Activated naive CD8-positive, alpha-beta T cell treated with anti-CD3 and anti-CD28 coated beads for 36 hours (primary cell): ENCODE measurements around the gene PLCH1. TPM values are rescaled to one million over a fixed set of nuclear protein-coding genes. Genes with fewer than 3 reads are reported as not detected.
"Not testable (repeated sequence)": the region's sequence is repeated elsewhere in the genome, so short reads cannot be mapped to it uniquely, and the experiment has no call there.

Experiments used
- DNase-seq: peaks from one replicate; pipeline ENCODE4 v3.0.0; 2021
- H3K27ac Mint-ChIP-seq: one replicate; pipeline ENCODE4 v1.8.0; 2022; ENCODE audit warnings: mild to moderate bottlenecking, moderate library complexity, mixed read lengths
- H3K27me3 Mint-ChIP-seq: one replicate; pipeline ENCODE4 v1.8.0; 2022; ENCODE audit warnings: mild to moderate bottlenecking, mixed read lengths
- H3K36me3 Mint-ChIP-seq: one replicate; pipeline ENCODE4 v1.8.0; 2021; ENCODE audit warnings: mild to moderate bottlenecking, mixed read lengths
- H3K4me1 Mint-ChIP-seq: one replicate; pipeline ENCODE4 v1.8.0; 2021; ENCODE audit warnings: mixed read lengths
- H3K4me3 Mint-ChIP-seq: one replicate; pipeline ENCODE4 v1.8.0; 2022; ENCODE audit warnings: mild to moderate bottlenecking, moderate library complexity, mixed read lengths
- H3K9me3 Mint-ChIP-seq: one replicate; pipeline ENCODE4 v1.8.0; 2022; ENCODE audit warnings: mixed read lengths
- total RNA-seq, 2 experiments: library from RNA; stranded (reverse); gene quantifications; one replicate each; pipeline ENCODE4 v1.2.3, GENCODE V29; 2021

Gene PLCH1
- total RNA-seq, 2 experiments from 2014 or later = 1.2 to 1.3 TPM

GRCh38 chr3:155420406-155420805, 324.5 kb downstream of the PLCH1 start:
- no peak for DNase-seq
- no peaks in the 10 kb centered on the region for H3K36me3 Mint-ChIP-seq
- no peaks in the 10 kb centered on the region for H3K27me3 Mint-ChIP-seq
- no peak overlapping the region for H3K27ac Mint-ChIP-seq
- H3K9me3 Mint-ChIP-seq = peaks cover 1% of the 10 kb centered on the region
- no peak overlapping the region for H3K4me3 Mint-ChIP-seq
- H3K4me1 Mint-ChIP-seq = no peaks in the 10 kb centered on the region

DNA sequence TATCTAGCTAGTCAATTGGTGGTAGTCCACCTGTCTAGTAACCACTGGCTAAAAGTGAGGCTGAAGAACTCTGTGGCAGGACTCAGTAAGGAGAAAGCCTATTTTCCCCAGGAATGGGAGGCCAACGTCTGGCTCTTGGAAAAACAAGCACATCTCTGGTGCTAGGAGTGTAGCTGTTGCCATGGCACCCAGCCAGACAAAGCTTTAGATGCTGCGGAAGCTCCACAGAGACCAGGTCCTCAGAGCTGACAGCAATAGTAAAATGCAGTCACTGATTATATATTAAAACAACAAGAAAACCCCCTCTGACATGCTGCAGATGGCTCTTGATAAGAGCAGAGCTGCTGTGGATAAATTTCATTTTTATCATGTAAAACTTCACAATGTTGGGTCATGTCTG, 326.5 kb downstream of the PLCH1 start:
- Mint-ChIP-seq H3K27me3 (no peaks in the 10 kb centered on the region), H3K4me3 (no peak overlapping the region), H3K27ac (no peak overlapping the region), H3K9me3 (peaks cover 1% of the 10 kb centered on the region), H3K4me1 (no peaks in the 10 kb centered on the region), H3K36me3 (no peaks in the 10 kb centered on the region)
- DNase-seq = no peak

GRCh38 chr3:155417119-155417517, 327.8 kb downstream of the PLCH1 start:
- Mint-ChIP-seq H3K9me3 (no peaks in the 10 kb centered on the region), H3K27ac (no peak overlapping the region), H3K27me3 (no peaks in the 10 kb centered on the region), H3K36me3 (no peaks in the 10 kb centered on the region), H3K4me1 (no peaks in the 10 kb centered on the region), H3K4me3 (no peak overlapping the region)
- DNase-seq = no peak

- DNase-seq = no peak
- Mint-ChIP-seq H3K9me3 (no peaks in the 10 kb centered on the region), H3K36me3 (no peaks in the 10 kb centered on the region), H3K4me3 (no peak overlapping the region), H3K4me1 (no peaks in the 10 kb centered on the region), H3K27ac (no peak overlapping the region), H3K27me3 (no peaks in the 10 kb centered on the region)
Observed at GRCh38 chr3:155416500-155417118, 328.3 kb downstream of the PLCH1 start.

GRCh38 chr3:155412904-155413303, 332.0 kb downstream of the PLCH1 start:
- Mint-ChIP-seq H3K4me3 (no peak overlapping the region), H3K4me1 (no peaks in the 10 kb centered on the region), H3K27me3 (no peaks in the 10 kb centered on the region), H3K27ac (no peak overlapping the region), H3K9me3 (no peaks in the 10 kb centered on the region), H3K36me3 (no peaks in the 10 kb centered on the region)
- DNase-seq = no peak

DNA sequence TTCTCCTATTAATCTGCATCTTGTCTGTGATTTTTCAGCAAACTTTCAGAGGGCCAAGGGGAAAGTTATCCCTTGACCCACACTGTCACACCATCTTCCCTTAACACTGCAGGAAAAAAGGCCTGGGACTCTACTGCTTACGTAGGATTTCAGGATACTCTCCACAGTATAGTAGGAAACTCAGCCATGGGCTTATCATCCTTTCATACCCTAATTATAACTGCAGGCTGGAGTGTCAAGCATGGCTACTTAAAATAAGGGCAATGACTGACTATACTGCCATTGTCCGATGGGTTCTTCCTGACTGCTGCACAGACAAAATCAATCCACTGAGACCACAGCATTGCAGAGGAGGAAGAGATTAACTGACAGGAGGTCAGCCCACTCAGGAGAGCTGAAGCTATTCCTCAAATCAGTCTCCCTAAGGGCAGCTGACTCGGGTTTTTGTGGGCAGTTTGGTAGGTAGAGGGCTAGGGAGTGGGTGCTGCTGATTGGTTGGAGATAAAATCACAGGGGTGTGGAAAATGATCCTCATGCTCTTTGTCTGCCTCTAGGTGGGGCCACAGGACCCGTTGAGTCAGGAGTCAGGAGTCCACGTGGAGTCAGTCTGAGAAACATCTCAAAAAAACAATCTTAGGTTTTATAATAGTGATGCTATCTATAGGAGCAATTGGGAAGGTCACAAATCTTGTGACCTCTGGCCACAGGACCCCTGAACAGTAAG, 333.2 kb downstream of the PLCH1 start:
- H3K27me3 Mint-ChIP-seq = no peaks in the 10 kb centered on the region
- DNase-seq = peak; percentile 8
- no peaks in the 10 kb centered on the region for H3K36me3 Mint-ChIP-seq
- H3K9me3 Mint-ChIP-seq = no peaks in the 10 kb centered on the region
- no peak overlapping the region for H3K27ac Mint-ChIP-seq
- no peak overlapping the region for H3K4me3 Mint-ChIP-seq
- no peaks in the 10 kb centered on the region for H3K4me1 Mint-ChIP-seq

- no peaks in the 10 kb centered on the region for H3K36me3 Mint-ChIP-seq
- no peaks in the 10 kb centered on the region for H3K9me3 Mint-ChIP-seq
- no peaks in the 10 kb centered on the region for H3K4me1 Mint-ChIP-seq
- no peak overlapping the region for H3K27ac Mint-ChIP-seq
- DNase-seq = no peak
- no peak overlapping the region for H3K4me3 Mint-ChIP-seq
- H3K27me3 Mint-ChIP-seq = no peaks in the 10 kb centered on the region
Observed at GRCh38 chr3:155409336-155409735, 335.5 kb downstream of the PLCH1 start.

DNA sequence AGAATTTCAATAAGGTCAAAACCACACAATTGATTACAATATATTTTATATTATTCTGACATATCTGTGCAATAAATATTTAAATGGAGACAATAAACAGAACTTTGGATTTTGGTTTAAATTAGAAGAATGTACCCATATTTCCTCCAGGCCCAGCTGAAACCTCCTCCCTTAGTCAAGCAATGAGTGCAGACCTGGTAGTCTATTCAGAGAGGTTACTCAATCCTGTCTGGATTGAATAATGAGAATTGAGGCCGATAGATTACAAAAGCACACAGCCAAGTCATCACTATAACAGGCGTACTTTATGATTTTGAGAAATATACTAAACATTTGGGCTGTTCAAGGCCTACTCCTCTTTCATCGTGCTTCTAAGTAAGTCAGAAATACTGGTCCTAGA, 336.9 kb downstream of the PLCH1 start:
- no peak for DNase-seq
- Mint-ChIP-seq H3K9me3 (no peaks in the 10 kb centered on the region), H3K36me3 (no peaks in the 10 kb centered on the region), H3K27ac (no peak overlapping the region), H3K4me1 (no peaks in the 10 kb centered on the region), H3K27me3 (no peaks in the 10 kb centered on the region), H3K4me3 (no peak overlapping the region)

DNA sequence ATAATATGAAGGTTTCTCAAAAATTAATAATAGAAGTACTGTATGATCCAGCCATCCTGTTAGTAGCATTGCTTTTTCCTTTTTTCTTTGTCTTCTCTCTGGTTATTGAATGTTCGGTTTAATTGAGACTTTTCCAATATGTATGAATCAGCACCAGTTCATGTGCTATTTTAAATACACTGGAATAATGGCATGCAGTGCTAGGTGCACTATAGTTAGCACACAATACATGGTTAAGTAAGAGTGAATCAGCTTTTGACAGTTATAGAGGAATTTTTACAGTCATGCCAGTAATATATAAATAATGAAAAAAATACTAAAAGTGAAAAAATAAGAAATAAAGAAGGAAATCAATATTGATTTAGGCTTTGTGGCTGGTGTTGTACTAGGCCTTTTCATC, 337.5 kb downstream of the PLCH1 start:
- no peak for DNase-seq
- H3K9me3 Mint-ChIP-seq = no peaks in the 10 kb centered on the region
- no peaks in the 10 kb centered on the region for H3K36me3 Mint-ChIP-seq
- no peaks in the 10 kb centered on the region for H3K27me3 Mint-ChIP-seq
- no peak overlapping the region for H3K4me3 Mint-ChIP-seq
- no peak overlapping the region for H3K27ac Mint-ChIP-seq
- H3K4me1 Mint-ChIP-seq = no peaks in the 10 kb centered on the region

DNA sequence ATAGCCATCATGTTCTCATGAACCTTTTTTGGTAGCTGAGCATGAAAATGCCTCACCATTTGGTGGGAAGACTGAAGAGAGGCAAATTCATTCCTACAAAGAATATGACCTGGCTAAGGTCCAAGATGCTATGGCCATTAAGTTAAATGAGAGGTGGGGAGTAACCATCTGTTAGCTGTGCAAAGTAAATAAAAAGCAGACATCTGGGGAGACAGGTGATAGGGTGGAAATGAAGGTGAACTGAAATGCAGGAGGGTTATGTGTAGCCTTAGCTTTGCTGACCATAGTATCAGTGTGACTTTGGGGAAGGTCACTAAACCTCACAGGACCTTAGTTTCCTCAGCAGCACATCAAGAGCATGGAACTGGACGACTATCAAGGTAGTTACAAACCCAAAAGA, 340.4 kb downstream of the PLCH1 start:
- no peaks in the 10 kb centered on the region for H3K36me3 Mint-ChIP-seq
- no peaks in the 10 kb centered on the region for H3K4me1 Mint-ChIP-seq
- DNase-seq = no peak
- no peak overlapping the region for H3K27ac Mint-ChIP-seq
- H3K9me3 Mint-ChIP-seq = no peaks in the 10 kb centered on the region
- H3K4me3 Mint-ChIP-seq = no peak overlapping the region
- no peaks in the 10 kb centered on the region for H3K27me3 Mint-ChIP-seq

DNA sequence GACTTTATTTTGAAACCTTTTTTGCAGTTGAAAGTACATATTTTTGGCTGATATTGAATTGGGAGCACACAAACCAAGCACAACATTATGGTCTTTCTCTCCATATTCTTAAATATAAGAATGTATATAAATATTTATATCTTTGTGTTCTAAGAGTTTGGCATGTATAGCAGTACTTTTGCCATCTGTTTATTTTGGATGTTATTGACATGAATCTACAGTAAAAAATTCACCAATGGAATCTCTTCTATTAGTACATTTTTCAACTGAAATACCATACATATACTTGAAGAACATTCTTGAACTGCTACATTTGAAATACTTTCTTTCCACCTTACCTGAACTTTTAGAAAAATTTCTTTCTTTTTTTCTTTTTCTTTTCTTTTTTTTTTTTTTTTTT, 342.2 kb downstream of the PLCH1 start:
- Mint-ChIP-seq H3K36me3 (no peaks in the 10 kb centered on the region), H3K27me3 (no peaks in the 10 kb centered on the region), H3K4me3 (no peak overlapping the region), H3K9me3 (no peaks in the 10 kb centered on the region), H3K4me1 (no peaks in the 10 kb centered on the region), H3K27ac (no peak overlapping the region)
- no peak for DNase-seq

DNA sequence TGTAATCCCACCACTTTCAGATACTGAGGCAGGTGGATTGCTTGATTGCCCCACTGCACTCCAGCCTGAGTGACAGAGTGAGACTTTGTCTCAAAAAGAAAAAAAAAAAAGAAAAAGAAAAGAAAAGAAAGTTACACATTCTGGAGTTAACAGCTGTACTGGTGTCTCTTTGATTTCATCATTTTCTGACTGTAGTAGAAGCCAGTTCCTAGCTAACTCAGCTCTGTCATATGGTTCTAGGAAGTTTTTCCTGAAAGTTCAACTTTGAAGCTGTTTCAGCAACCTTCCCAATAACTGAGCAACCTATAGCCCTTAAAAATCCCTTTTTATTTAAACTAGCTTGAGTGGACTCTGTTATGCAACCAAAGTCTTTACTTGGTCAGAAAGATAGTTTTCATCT, 346.8 kb downstream of the PLCH1 start:
- Mint-ChIP-seq H3K4me3 (no peak overlapping the region), H3K27ac (no peak overlapping the region), H3K9me3 (peaks cover 4% of the 10 kb centered on the region), H3K27me3 (peaks cover 3% of the 10 kb centered on the region), H3K36me3 (no peaks in the 10 kb centered on the region), H3K4me1 (no peaks in the 10 kb centered on the region)
- no peak for DNase-seq

- not testable (repeated sequence) for H3K9me3 Mint-ChIP-seq, H3K4me1 Mint-ChIP-seq, H3K36me3 Mint-ChIP-seq, DNase-seq, H3K27ac Mint-ChIP-seq, H3K27me3 Mint-ChIP-seq, H3K4me3 Mint-ChIP-seq
Observed at GRCh38 chr3:155394896-155395295, 350.0 kb downstream of the PLCH1 start.

DNA sequence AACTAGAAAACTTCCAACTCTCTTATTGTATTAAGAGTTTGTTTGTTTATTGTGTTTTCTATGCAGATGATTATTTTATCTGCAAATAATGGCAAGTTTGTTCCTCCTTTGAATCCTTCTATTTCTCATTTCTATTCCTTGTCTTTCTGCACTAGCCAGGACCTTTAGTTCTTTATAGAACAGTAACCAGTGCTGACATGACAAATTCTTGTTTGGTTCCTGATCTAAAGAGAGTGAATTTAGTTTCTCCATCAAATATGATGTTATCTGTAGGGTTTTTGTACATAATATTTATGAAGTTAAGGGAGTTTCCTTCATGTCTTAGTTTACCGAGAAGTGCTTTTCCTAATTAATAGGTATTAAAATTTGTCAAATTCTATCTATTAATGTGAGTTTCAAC, 350.6 kb downstream of the PLCH1 start:
- Mint-ChIP-seq H3K9me3 (peaks cover 4% of the 10 kb centered on the region), H3K36me3 (no peaks in the 10 kb centered on the region), H3K27me3 (peaks cover 3% of the 10 kb centered on the region), H3K27ac (no peak overlapping the region), H3K4me1 (no peaks in the 10 kb centered on the region), H3K4me3 (no peak overlapping the region)
- no peak for DNase-seq

- Mint-ChIP-seq H3K9me3 (peaks cover 4% of the 10 kb centered on the region), H3K27me3 (peaks cover 3% of the 10 kb centered on the region), H3K4me3 (no peak overlapping the region), H3K27ac (no peak overlapping the region), H3K36me3 (no peaks in the 10 kb centered on the region), H3K4me1 (no peaks in the 10 kb centered on the region)
- no peak for DNase-seq
Observed at GRCh38 chr3:155393316-155393715, 351.6 kb downstream of the PLCH1 start.

GRCh38 chr3:155392138-155392537, 352.7 kb downstream of the PLCH1 start:
- no peaks in the 10 kb centered on the region for H3K36me3 Mint-ChIP-seq
- H3K4me3 Mint-ChIP-seq = no peak overlapping the region
- H3K4me1 Mint-ChIP-seq = no peaks in the 10 kb centered on the region
- peaks cover 3% of the 10 kb centered on the region for H3K27me3 Mint-ChIP-seq
- peaks cover 4% of the 10 kb centered on the region for H3K9me3 Mint-ChIP-seq
- DNase-seq = no peak
- H3K27ac Mint-ChIP-seq = no peak overlapping the region
